CD4-positive, CD25-positive, alpha-beta regulatory T cell (primary cell): Measurements from ENCODE around the gene CERK. TPM values are rescaled to one million over a fixed set of nuclear protein-coding genes. Genes with fewer than 3 reads are reported as not detected.
"Not testable (repeated sequence)": the region's sequence is repeated elsewhere in the genome, so short reads cannot be mapped to it uniquely, and the experiment has no call there.

Source experiments
- ATAC-seq, 2 donors: fragments of 150-1000 bp; cut with Tn5 transposase; one replicate each; pipeline ENCODE4 v1.10.0; 2021; ENCODE audit warnings: low read depth in 2 of 2, moderate number of reproducible peaks in 2 of 2, moderate library complexity in 1 of 2
- DNase-seq, 3 donors: peaks; one replicate each; pipeline versions ENCODE4 v3.0.0 to v3.0.0-alpha.2; 2012 to 2022; ENCODE audit warnings: mixed read lengths in 1 of 3
- H3K27ac ChIP-seq: one replicate; pipeline ENCODE4 v1.7.0; 2013; ENCODE audit warnings: mild to moderate bottlenecking, low read length; ENCODE audit not compliant: insufficient read depth, poor library complexity, severe bottlenecking
- H3K27me3 ChIP-seq: one replicate; pipeline ENCODE4 v1.7.0; 2013; ENCODE audit warnings: low read length; ENCODE audit not compliant: control insufficient read depth, insufficient read depth
- H3K36me3 ChIP-seq: one replicate; pipeline ENCODE4 v1.7.0; 2013; ENCODE audit warnings: mild to moderate bottlenecking, low read length, moderate library complexity; ENCODE audit not compliant: control insufficient read depth, insufficient read depth
- H3K4me1 ChIP-seq: 2 replicates; pipeline ENCODE4 v1.7.0; 2013; ENCODE audit warnings: mild to moderate bottlenecking, low read length; ENCODE audit not compliant: insufficient read depth, control insufficient read depth, poor library complexity, severe bottlenecking
- H3K4me3 ChIP-seq: one replicate; pipeline ENCODE4 v1.7.0; 2013; ENCODE audit warnings: low read depth, mild to moderate bottlenecking, low read length, moderate library complexity
- H3K9me3 ChIP-seq, 2 experiments: 1 replicate in 1 of 2; 2 replicates in 1 of 2; pipeline ENCODE4 v1.7.0; 2013; ENCODE audit warnings: low read length in 2 of 2, mild to moderate bottlenecking in 1 of 2, moderate library complexity in 1 of 2; ENCODE audit not compliant: control insufficient read depth in 2 of 2
- H3K27ac Mint-ChIP-seq, 3 donors: one replicate each; pipeline ENCODE4 v1.8.0; 2020 to 2022; ENCODE audit warnings: mild to moderate bottlenecking in 3 of 3, mixed read lengths in 3 of 3, moderate library complexity in 2 of 3
- H3K27me3 Mint-ChIP-seq: one replicate; pipeline ENCODE4 v1.8.0; 2022; ENCODE audit warnings: mild to moderate bottlenecking, mixed read lengths
- H3K36me3 Mint-ChIP-seq: one replicate; pipeline ENCODE4 v1.8.0; 2020; ENCODE audit warnings: mixed read lengths
- H3K4me1 Mint-ChIP-seq, 4 donors: one replicate each; pipeline ENCODE4 v1.8.0; 2020 to 2022; ENCODE audit warnings: mixed read lengths in 4 of 4, mild to moderate bottlenecking in 1 of 4
- H3K4me3 Mint-ChIP-seq, 4 donors: one replicate each; pipeline ENCODE4 v1.8.0; 2020 to 2022; ENCODE audit warnings: mild to moderate bottlenecking in 4 of 4, mixed read lengths in 4 of 4, moderate library complexity in 3 of 4
- H3K9me3 Mint-ChIP-seq, 7 donors: one replicate each; pipeline ENCODE4 v1.8.0; 2020 to 2022; ENCODE audit warnings: mixed read lengths in 7 of 7, mild to moderate bottlenecking in 3 of 7, moderate library complexity in 2 of 7
- polyA plus RNA-seq, 4 donors: library from polyadenylated mRNA; unstranded; fragments of 300-500 nt; fragmentation: Illumina TruSeq; gene quantifications; one replicate each; pipeline ENCODE4 v1.2.3, GENCODE V29; 2021
- total RNA-seq: library from RNA; stranded (reverse); gene quantifications from one replicate; pipeline ENCODE4 v1.2.3, GENCODE V29; 2022

Gene CERK
- total and polyA plus RNA-seq, 5 donors from 2014 or later, result 75.5 to 105 (median 85.3) TPM

DNA sequence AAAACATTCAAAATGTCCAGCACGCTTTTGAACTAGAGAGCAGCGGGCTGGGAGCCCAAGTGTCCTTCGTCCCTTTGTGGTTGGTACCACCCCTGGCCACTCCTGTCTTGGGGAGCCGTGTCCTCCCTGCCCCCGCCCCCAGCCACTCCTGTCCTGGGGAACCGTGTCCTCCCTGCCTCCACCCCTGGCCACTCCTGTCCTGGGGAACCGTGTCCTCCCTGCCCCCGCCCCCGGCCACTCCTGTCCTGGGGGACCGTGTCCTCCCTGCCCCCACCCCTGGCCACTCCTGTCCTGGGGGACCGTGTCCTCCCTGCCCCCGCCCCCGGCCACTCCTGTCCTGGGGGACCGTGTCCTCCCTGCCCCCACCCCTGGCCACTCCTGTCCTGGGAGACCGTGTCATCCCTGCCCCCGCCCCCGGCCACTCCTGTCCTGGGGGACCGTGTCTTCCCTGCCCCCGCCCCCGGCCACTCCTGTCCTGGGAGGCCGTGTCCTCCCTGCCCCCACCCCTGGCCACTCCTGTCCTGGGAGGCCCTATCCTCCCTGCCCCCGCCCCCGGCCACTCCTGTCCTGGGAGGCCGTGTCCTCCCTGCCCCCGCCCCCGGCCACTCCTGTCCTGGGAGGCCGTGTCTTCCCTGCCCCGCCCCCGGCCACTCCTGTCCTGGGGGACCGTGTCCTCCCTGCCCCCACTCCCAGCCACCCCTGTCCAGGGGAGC is 102.9 kb downstream of the CERK start:
- not testable (repeated sequence) for H3K27ac Mint-ChIP-seq, H3K27ac ChIP-seq, H3K27me3 ChIP-seq, H3K4me1 ChIP-seq, H3K4me3 Mint-ChIP-seq, H3K36me3 ChIP-seq, ATAC-seq, H3K9me3 ChIP-seq, H3K36me3 Mint-ChIP-seq, H3K4me1 Mint-ChIP-seq, H3K9me3 Mint-ChIP-seq, H3K4me3 ChIP-seq, H3K27me3 Mint-ChIP-seq, DNase-seq

Other genes with a start within 250 kb of the CERK start
- 0.76 TPM for gene CELSR1, start 200.6 kb downstream of the CERK start, total RNA-seq
- gene CELSR1, start 200.6 kb downstream of the CERK start, polyA plus RNA-seq, result 1 to 10 TPM in 1 of 4 donors, under 1 TPM in 2, not detected in 1; 0.10 to 1.4 (median 0.14) TPM
- gene GRAMD4, start 117.9 kb downstream of the CERK start, total RNA-seq, result 43.6 TPM
- 1 to 10 TPM; 7.0 to 9.8 (median 7.3) TPM for gene GRAMD4, start 117.9 kb downstream of the CERK start, polyA plus RNA-seq
- 42.5 TPM for gene TBC1D22A, start 24.4 kb upstream of the CERK start, total RNA-seq
- gene TBC1D22A, start 24.4 kb upstream of the CERK start, polyA plus RNA-seq, result 10 to 100 TPM; 19.8 to 34.0 (median 23.0) TPM